HG03575 (cell line): ENCODE results near the gene PSMC4.

Experiments used
- ATAC-seq: cut with Tn5 transposase; IDR thresholded peaks from one replicate; pipeline ENCODE4 v1.9.1; 2021; ENCODE audit not compliant: unreplicated experiment, insufficient number of reproducible peaks, low FRiP score; ENCODE audit errors: extremely low read depth

PSMC4 gene

DNA sequence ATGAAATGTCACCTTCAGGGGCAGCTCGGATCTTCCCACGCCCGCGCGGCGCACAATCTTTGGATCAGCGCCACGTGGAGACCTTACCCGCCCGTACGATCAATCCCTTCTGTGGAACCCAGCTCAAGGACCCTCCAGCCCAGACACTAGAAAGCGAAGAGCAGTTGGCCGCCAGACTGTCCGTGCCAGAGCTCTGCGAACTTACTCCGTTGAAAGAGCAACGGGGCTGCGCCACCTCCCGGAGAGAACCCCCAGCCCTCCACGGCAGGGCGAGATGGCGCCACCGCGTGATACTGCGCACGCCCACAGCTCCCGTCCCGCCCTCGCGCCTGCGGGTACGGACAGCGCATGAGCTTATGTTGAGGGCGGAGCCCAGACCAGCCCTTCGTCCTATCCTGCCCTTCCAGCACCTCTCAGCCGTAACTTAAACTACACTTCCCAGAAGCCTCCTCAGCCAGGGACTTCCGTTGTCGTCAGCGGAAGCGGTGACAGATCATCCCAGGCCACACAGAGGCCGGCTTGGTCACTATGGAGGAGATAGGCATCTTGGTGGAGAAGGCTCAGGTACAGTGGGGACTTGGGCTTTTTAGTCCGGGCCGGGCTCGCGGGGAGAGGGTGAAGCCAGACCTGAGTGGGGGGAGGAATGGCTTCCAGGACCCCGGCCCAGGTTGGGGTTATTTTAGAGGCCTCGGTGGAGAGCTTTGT, at the start of gene PSMC4:
PSMC4 (plus strand) TSS at position 491 of the 705 bp plus-strand sequence; CDS start at position 529, 38 bp downstream.
- ATAC-seq, result peak; percentile 80

DNA sequence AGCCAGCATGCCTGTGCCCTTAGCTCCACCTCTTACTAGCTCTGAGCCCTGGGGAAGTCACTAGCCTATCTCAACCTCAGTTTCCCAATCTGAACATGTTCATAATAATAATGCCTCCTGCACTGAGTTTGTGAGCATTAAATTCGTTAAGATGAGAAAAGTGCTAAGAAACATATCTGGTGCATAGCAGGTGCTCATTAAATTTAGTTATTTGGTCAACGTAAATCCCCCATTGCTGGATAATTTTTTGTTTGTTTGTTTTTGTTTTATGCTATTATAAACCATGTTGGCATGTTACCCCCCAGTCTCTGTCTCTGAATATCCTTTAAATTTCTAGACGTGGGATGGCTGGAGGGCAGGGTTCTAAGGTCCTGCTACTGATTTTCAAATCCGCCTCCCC, 47.1 kb upstream of the PSMC4 start:
- no peak for ATAC-seq

- no peak for ATAC-seq
Measured at GRCh38 chr19:39924389-39924788, 46.6 kb upstream of the PSMC4 start.

DNA sequence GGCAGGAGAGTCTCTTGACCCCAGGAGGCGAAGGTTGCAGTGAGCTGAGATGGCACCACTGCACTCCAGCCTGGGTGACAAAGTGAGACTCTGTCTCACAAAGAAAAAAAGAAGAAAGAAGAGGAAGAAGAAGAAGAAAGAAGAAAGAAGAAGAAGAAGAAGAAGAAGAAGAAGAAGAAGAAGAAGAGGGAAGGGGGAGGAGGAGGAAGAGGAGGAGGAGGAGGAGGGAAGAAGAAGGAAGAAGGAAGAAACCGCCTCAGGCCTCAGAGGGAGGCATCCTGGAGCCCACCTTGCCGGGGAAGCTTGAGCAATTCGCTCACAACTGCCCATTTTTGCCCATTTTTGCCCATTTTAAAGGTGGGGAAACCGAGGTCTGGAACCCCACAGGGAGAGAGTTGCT, 46.0 kb upstream of the PSMC4 start:
- no peak for ATAC-seq

GRCh38 chr19:39926170-39926760, 44.7 kb upstream of the PSMC4 start:
- no peak for ATAC-seq

DNA sequence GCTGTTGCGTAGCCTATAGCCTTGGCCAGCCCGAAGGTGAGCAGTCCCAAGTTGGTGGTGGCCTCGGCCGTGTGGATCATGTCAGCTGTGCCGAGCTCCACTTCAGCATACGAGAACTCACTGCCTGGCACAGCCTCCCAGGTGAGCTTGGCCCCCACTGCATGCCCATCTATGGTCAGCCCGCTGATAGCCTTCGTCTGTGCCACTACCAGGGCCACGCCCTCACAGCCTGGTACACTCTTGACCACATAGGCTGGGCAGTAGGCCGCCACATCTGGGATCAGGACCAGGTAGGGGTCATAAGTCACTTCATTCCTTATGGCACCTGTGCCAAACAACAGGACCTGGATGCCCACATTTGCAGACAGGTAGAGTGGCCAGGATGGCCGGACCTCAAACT, 43.9 kb upstream of the PSMC4 start:
- no peak for ATAC-seq

GRCh38 chr19:39927524-39928356, 43.2 kb upstream of the PSMC4 start:
- ATAC-seq, result no peak

- ATAC-seq, result no peak
Measured at GRCh38 chr19:39928357-39928725, 42.6 kb upstream of the PSMC4 start.

GRCh38 chr19:39929750-39930149, 41.2 kb upstream of the PSMC4 start:
- no peak for ATAC-seq

GRCh38 chr19:39934584-39935363, 36.2 kb upstream of the PSMC4 start, which contains the start of gene FCGBP:
Gene FCGBP, minus strand, starts transcription at chr19:39934634.
- no peak for ATAC-seq

DNA sequence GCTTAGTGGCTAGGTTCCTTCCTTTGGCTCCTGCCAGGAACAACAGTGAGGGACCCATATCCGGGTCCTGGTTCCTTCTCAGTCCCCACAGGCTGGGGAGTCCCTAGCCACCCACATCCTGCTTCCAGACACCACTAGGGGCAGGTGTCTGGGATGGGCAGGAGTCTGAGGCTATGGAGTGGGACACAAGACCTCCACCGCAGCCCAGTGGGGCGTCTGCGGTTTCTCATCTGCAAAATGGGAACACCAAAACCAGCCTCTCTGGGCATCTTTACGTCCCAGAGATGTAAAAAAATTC, 35.7 kb upstream of the PSMC4 start:
- no peak for ATAC-seq

DNA sequence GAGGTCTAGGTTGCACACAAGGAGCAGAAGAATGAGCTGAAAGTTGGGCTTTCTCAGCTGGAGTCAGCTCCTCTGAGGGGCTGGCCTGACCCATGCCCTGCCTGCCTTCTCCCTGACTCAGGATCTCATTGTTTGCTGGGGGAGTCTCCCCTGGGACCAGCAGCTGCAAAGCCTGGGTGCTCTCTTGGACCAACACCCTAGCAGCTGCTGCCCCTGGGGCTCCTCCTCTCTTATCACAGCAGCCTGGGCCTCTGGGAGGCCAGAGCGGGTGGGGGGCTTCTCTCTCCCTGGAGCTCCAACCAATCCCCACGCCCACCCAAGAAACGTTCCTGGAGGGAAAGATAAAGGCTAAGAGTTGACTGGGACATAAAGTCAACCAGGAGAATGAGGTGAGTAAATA, 34.9 kb upstream of the PSMC4 start:
- ATAC-seq, result no peak

- ATAC-seq, result no peak
Measured at GRCh38 chr19:39936622-39937021, 34.3 kb upstream of the PSMC4 start.

DNA sequence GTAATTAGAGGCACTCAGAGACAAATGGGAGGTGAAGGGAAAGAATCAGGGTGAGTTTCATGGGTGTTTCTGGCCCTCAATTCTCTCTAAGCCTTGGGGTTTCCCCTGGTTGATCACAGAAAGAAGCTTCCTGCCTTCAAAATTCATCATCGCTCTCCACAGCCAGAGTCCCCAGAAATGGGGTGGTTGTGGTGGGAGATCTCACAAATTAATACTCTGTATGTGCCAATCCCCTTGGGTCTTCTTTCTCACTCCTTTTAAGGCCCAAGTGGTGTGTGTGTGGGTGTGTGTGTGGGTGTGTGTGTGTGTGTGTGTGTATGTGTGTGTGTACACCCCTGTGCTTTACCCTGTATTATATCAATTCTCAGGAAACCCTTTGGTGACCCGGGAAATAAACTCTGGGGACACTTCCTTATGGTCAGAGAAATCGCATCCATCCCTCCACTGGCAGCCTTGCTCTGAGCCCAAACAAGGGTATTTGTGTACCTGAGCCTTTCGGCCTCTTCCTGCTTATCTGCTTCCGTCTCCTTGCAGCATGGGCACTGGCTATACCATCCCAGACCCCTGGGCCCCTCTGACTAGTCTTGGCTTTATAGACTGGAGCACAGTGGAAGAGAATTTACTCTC, 33.8 kb upstream of the PSMC4 start:
- no peak for ATAC-seq

DNA sequence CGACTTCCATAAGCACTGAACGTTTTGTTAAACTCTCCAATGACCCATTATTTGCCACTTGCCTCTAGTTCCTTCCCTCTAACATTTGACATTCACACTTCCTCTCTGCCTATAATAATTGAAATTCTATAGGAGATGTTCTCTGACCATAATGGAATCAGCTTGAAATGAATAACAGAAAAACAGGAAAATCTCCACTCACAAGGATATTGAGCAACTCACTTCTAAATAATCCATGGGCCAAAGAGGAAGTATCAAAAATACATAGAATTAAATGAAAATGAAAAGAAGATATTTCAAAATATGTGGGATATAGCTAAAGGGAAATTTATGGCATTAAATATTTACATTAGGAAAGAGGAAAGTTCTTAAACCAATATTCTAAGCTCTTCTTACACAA, 33.2 kb upstream of the PSMC4 start:
- no peak for ATAC-seq

GRCh38 chr19:39939556-39939955, 31.4 kb upstream of the PSMC4 start:
- no peak for ATAC-seq

DNA sequence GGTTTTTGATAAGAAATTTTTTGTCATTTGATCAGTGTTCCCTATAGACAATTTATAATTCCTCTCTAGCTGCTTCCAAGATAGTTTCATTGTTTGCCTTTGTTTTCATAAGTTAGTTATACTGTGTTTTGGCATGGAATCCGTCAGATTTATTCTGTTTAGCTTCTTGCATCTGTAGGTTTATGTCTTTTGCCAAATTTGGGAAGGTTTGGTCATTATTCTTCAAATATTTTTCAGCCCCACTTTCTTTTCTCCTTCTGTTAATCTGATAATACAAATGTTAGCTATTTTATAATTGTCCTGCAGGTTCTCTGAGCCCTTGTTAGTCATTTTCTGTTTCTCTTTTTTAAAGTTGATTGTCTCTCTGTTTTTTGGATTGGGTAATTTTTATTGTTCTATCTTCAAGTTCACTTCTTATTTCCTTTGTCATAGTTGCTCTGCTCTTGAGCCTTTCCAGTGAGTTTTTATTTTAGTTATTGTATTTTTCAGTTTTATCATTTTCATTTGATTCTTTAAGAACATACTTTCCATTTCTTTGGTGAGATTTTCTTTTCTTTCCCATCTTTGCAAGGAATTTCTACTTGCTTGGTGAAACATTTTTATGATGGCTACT, 30.6 kb upstream of the PSMC4 start:
- no peak for ATAC-seq

GRCh38 chr19:39941151-39941550, 29.8 kb upstream of the PSMC4 start:
- ATAC-seq, result no peak
